B cell (primary cell): ENCODE results near the gene STAP1. TPM values are rescaled to one million over a fixed set of nuclear protein-coding genes. Genes with fewer than 3 reads are reported as not detected.

Source experiments
- ATAC-seq: fragments of 200-7000 bp; cut with Tn5 transposase; one replicate; pipeline ENCODE4 v1.10.0; 2021; ENCODE audit warnings: low read depth, mild to moderate bottlenecking, moderate number of reproducible peaks, moderate library complexity
- CTCF ChIA-PET: fragments of 350-600 bp; sonication (Branson Sonifier 250); formaldehyde crosslinking; loops from one replicate; lab custom pipeline; 2021; ENCODE audit warnings: antibody characterized with exemption, inconsistent platforms; lab: Charles Lee
- POLR2A ChIA-PET: fragments of 350-600 bp; sonication (Branson Sonifier 250); formaldehyde crosslinking; loops from one replicate; lab custom pipeline; 2021; ENCODE audit warnings: antibody characterized with exemption; lab: Charles Lee
- DNase-seq: peaks from one replicate; pipeline ENCODE4 v3.0.0; 2013
- H2AFZ ChIP-seq: 2 replicates; pipeline ENCODE4 v1.6.1; 2012; ENCODE audit warnings: mild to moderate bottlenecking, low read depth, low read length; ENCODE audit not compliant: insufficient read depth, poor library complexity, severe bottlenecking
- H3K27ac ChIP-seq, 2 donors: 1 replicate in 1 of 2; 2 replicates in 1 of 2; pipeline ENCODE4 v1.5.1; 2012 to 2013; ENCODE audit warnings: low read length in 2 of 2, mild to moderate bottlenecking in 2 of 2, moderate library complexity in 1 of 2
- H3K27me3 ChIP-seq, 4 experiments: fragments of 200-600 bp in 1 of 4; sonication (generic) in 1 of 4; replicated peaks in 1 of 4; 1 replicate in 2 of 4; 2 replicates in 2 of 4; pipeline versions ENCODE4 v1.6.1 to v1.7.0; 2013 to 2016; ENCODE audit warnings: low read length in 3 of 4, mild to moderate bottlenecking in 2 of 4, mixed read lengths in 1 of 4, moderate library complexity in 1 of 4; ENCODE audit not compliant: insufficient read depth in 4 of 4, control insufficient read depth in 3 of 4; ENCODE audit errors: control extremely low read depth in 1 of 4
- H3K36me3 ChIP-seq, 2 experiments: replicated peaks in 1 of 2; 1 replicate in 1 of 2; 2 replicates in 1 of 2; pipeline versions ENCODE4 v1.6.1 to v1.7.1; 2013; ENCODE audit warnings: low read length in 1 of 2; ENCODE audit not compliant: insufficient read depth in 2 of 2, control insufficient read depth in 1 of 2; ENCODE audit errors: control extremely low read depth in 1 of 2, extremely low read depth in 1 of 2
- H3K4me1 ChIP-seq, 2 donors: fragments of 200-600 bp in 1 of 2; sonication (generic) in 1 of 2; 1 replicate in 1 of 2; 2 replicates in 1 of 2; pipeline versions ENCODE4 v1.5.1 to v1.6.1; 2013 to 2017; ENCODE audit warnings: low read length in 2 of 2; ENCODE audit not compliant: control insufficient read depth in 2 of 2, insufficient read depth in 2 of 2
- H3K4me2 ChIP-seq: replicated peaks from 2 replicates; pipeline ENCODE3; 2012; ENCODE audit warnings: mild to moderate bottlenecking, low read depth, low read length; ENCODE audit not compliant: poor library complexity, severe bottlenecking
- H3K4me3 ChIP-seq, 5 experiments: fragments of 200-600 bp in 1 of 5; sonication (generic) in 1 of 5; 1 replicate in 3 of 5; 2 replicates in 2 of 5; pipeline versions ENCODE4 v1.5.1 to v1.7.0; 2011 to 2016; ENCODE audit warnings: low read length in 4 of 5, mild to moderate bottlenecking in 4 of 5, low read depth in 2 of 5, control low read depth in 1 of 5, moderate library complexity in 1 of 5; ENCODE audit not compliant: insufficient read depth in 1 of 5; ENCODE audit errors: control extremely low read depth in 1 of 5, extremely low read depth in 1 of 5
- H3K79me2 ChIP-seq: fragments of 200-600 bp; sonication (generic); one replicate; pipeline ENCODE4 v1.6.0; 2016; ENCODE audit warnings: low read length; ENCODE audit not compliant: control insufficient read depth, insufficient read depth
- H3K9ac ChIP-seq: fragments of 200-600 bp; sonication (generic); 2 replicates; pipeline ENCODE4 v1.6.1; 2017; ENCODE audit warnings: mild to moderate bottlenecking, low read length, moderate library complexity
- H3K9me3 ChIP-seq, 3 donors: one replicate each; pipeline versions ENCODE4 v1.6.1 to v1.7.1; 2013; ENCODE audit warnings: low read length in 2 of 3; ENCODE audit not compliant: control insufficient read depth in 2 of 3, insufficient read depth in 1 of 3; ENCODE audit errors: control extremely low read depth in 1 of 3
- H4K20me1 ChIP-seq: 2 replicates; pipeline ENCODE4 v1.6.0; 2012; ENCODE audit warnings: mild to moderate bottlenecking, low read length; ENCODE audit not compliant: insufficient read depth, control insufficient read depth, poor library complexity, severe bottlenecking
- H3K27ac Mint-ChIP-seq: one replicate; pipeline ENCODE4 v1.8.0; 2021; ENCODE audit warnings: mixed read lengths
- H3K27me3 Mint-ChIP-seq: one replicate; pipeline ENCODE4 v1.8.0; 2021; ENCODE audit warnings: mixed read lengths
- H3K4me1 Mint-ChIP-seq: one replicate; pipeline ENCODE4 v1.8.0; 2021; ENCODE audit warnings: mixed read lengths
- H3K4me3 Mint-ChIP-seq: one replicate; pipeline ENCODE4 v1.8.0; 2021; ENCODE audit warnings: mixed read lengths
- H3K9me3 Mint-ChIP-seq: one replicate; pipeline ENCODE4 v1.8.0; 2022; ENCODE audit warnings: mixed read lengths; ENCODE audit not compliant: insufficient read depth
- CTCF ChIP-seq: fragments of 200-600 bp; IDR thresholded peaks from one replicate; pipeline ENCODE4 v1.8.0; 2022; ENCODE audit warnings: antibody characterized with exemption, mild to moderate bottlenecking
- EZH2 ChIP-seq: IDR thresholded peaks from 2 replicates; pipeline ENCODE4 v1.6.1; 2012; ENCODE audit warnings: borderline replicate concordance, low read depth, mild to moderate bottlenecking, moderate library complexity, low read length; ENCODE audit not compliant: insufficient read depth, poor library complexity, severe bottlenecking
- WGBS: methylation state at CpG from one replicate; pipeline ENCODE4 v1.1.5; 2013; ENCODE audit warnings: missing lambda C conversion rate; ENCODE audit not compliant: insufficient coverage; 5-methylcytosine and 5-hydroxymethylcytosine counted together
- intact Hi-C: fragments of 100-400 bp; cut with micrococcal nuclease; formaldehyde crosslinking; loops from one replicate; pipeline ENCODE4 v1.10.0; 2022
- polyA plus RNA-seq: library from polyadenylated mRNA; depleted of rRNA; stranded (reverse); fragments of >200 nt; gene quantifications from 2 replicates; pipeline ENCODE4 v1.2.3, GENCODE V29; 2012
- total RNA-seq, 2 donors: library from RNA; stranded (reverse); fragments of 120-200 nt in 1 of 2; gene quantifications; 1 replicate in 1 of 2; 2 replicates in 1 of 2; pipeline versions ENCODE4 v1.2.3 to v1.2.4, GENCODE V29; 2013 to 2022

Gene STAP1
- total and polyA plus RNA-seq, 2 donors (not counting 1 experiment from before 2014, with no cell fraction given) = 52.6 to 63.0 TPM

DNA sequence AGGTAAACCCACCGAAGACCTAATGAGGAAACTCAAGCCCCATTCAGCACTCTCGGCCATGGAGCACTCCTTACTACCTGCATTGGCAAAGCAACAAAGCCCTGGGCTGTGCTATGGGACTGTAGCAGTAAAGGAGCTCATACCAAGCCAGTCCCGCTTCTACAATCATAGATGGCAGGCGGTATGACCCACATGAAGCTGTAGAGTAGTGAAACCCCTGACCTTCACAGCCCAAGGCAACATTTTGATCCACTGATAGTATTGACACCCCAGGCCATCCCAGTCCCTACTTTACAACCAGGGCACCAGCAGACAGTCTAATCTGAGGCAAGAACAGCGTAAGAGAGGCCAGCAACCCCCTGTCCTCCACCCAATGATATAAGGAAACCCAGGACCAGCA, 38.4 kb upstream of the STAP1 start:
- WGBS = 100% methylated on average over 4 of the region's 5 CpGs
- H3K9me3 Mint-ChIP-seq = no peaks in the 10 kb centered on the region
- Histone ChIP-seq H3K27ac (no peak overlapping the region), H3K9me3 (no peaks in the 10 kb centered on the region), H3K4me3 (no peak overlapping the region), H3K36me3 (peaks cover 9 to 39% of the 10 kb centered on the region in 2 experiments), H4K20me1 (peaks cover 35% of the 10 kb centered on the region), H3K79me2 (peaks cover 51% of the 10 kb centered on the region), H3K4me1 (peaks cover 4 to 5% of the 10 kb centered on the region in 2 donors), H3K9ac (no peak overlapping the region), H3K27me3 (no peaks in the 10 kb centered on the region), H3K4me2 (no peak overlapping the region), H2AFZ (no peak overlapping the region)
- no peak for TF ChIP-seq CTCF
- TF ChIP-seq EZH2 = no peak
- peaks cover 19% of the 10 kb centered on the region for H3K4me1 Mint-ChIP-seq
- CTCF ChIA-PET = no interaction called here
- intact Hi-C loops = no loop called here
- DNase-seq = no peak
- H3K27ac Mint-ChIP-seq = no peak overlapping the region
- no peak for ATAC-seq
- POLR2A ChIA-PET = no interaction called here
- H3K4me3 Mint-ChIP-seq = no peak overlapping the region
- no peaks in the 10 kb centered on the region for H3K27me3 Mint-ChIP-seq

DNA sequence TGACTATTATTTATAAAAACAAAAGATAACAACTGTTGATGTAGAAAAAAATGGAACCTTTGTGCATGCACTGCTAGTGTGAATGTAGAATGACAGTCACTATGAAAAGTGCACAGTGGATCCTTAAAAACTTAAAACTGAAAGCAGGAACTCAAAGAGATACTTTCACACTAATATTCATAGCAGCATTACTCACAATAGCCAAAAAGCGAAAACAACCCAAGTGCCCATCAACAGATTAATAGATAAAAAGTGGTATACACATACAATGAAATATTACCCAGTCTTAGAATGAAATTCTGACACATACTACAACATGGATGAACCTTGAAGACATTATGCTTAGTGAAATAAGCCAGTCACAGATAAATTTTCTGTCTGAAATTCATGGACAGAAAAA, 37.0 kb upstream of the STAP1 start:
- Histone ChIP-seq H4K20me1 (peaks cover 35% of the 10 kb centered on the region), H3K4me3 (no peak overlapping the region), H3K79me2 (peaks cover 63% of the 10 kb centered on the region), H3K27me3 (no peaks in the 10 kb centered on the region), H3K9me3 (no peaks in the 10 kb centered on the region), H3K27ac (no peak overlapping the region), H3K4me2 (no peak overlapping the region), H3K36me3 (peaks cover 6 to 33% of the 10 kb centered on the region in 2 experiments), H3K4me1 (peaks cover 4 to 5% of the 10 kb centered on the region in 2 donors), H2AFZ (no peak overlapping the region), H3K9ac (no peak overlapping the region)
- Mint-ChIP-seq H3K4me3 (no peak overlapping the region), H3K27ac (no peak overlapping the region), H3K27me3 (no peaks in the 10 kb centered on the region), H3K4me1 (peaks cover 29% of the 10 kb centered on the region), H3K9me3 (no peaks in the 10 kb centered on the region)
- WGBS = no CpG with 5 or more reads among the region's 1 CpG
- ATAC-seq (no peak), DNase-seq (no peak)
- POLR2A ChIA-PET = no interaction called here
- TF ChIP-seq CTCF (no peak), EZH2 (no peak)
- intact Hi-C loops = no loop called here
- CTCF ChIA-PET = no interaction called here
